GM12873 (cell line): Measurements from ENCODE around the gene DCXR.

ENCODE experiments used
- TF ChIP-seq, protein P1 (sequence below): IDR thresholded peaks from 2 replicates; pipeline ENCODE4 v1.5.1; 2012; ENCODE audit warnings: low read depth, mild to moderate bottlenecking, moderate library complexity, low read length, control low read depth; ENCODE audit not compliant: insufficient read depth; ENCODE audit errors: missing control alignments

The DCXR gene

DNA sequence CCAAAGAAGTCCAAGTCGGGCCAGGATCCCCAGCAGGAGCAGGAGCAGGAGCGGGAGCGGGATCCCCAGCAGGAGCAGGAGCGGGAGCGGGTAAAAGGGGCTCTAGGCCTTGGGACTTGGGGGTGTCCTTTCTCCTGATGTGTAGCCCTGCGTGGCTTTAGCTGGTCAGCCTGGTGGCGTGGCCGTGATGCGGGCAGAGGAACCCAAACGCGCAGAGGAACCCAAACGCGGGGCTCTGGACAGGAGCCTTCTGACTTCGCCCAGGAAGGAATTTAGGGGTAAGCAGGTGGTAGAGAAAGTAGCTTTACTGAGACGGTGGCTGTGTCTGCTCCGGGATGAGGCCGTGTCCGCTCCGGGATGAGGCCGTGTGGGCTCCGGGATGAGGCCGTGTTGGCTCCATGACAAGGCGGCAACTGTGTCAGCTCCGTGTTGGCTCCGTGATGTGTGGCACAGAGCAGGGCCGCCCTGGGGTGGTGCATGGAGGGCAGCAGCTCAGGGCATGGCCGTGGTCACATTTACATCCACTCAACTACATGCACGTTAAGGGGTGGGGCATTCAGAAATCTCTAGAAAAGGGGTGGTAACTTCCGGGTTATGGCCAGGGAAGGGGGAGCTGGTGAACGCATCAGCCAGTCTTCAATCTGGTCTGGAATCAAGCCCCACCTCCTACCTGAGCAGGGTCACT is 40.6 kb downstream of the DCXR start:
- TF ChIP-seq, protein P1, sequence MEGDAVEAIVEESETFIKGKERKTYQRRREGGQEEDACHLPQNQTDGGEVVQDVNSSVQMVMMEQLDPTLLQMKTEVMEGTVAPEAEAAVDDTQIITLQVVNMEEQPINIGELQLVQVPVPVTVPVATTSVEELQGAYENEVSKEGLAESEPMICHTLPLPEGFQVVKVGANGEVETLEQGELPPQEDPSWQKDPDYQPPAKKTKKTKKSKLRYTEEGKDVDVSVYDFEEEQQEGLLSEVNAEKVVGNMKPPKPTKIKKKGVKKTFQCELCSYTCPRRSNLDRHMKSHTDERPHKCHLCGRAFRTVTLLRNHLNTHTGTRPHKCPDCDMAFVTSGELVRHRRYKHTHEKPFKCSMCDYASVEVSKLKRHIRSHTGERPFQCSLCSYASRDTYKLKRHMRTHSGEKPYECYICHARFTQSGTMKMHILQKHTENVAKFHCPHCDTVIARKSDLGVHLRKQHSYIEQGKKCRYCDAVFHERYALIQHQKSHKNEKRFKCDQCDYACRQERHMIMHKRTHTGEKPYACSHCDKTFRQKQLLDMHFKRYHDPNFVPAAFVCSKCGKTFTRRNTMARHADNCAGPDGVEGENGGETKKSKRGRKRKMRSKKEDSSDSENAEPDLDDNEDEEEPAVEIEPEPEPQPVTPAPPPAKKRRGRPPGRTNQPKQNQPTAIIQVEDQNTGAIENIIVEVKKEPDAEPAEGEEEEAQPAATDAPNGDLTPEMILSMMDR, result no peak

DNA sequence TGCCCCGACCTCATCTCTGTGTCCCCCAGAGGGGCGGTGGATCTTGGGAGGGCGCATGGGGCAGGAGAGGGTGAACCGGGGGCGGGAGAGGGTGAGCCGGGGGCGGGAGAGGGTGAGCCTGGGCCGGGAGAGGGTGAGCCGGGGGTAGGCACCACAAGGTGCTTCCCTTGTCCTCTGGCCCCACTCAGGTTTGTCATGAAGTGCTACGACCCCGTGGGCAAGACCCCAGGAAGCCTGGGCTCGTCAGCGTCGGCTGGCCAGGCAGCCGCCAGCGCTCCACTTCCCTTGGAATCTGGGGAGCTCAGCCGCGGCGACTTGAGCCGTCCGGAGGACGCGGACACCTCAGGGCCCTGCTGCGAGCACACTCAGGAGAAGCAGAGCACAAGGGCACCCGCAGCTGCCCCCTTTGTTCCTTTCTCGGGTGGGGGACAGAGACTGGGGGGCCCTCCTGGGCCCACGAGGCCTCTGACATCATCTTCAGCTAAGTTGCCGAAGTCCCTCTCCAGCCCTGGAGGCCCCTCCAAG is 41.2 kb downstream of the DCXR start:
- TF ChIP-seq, protein P1, result no peak

DNA sequence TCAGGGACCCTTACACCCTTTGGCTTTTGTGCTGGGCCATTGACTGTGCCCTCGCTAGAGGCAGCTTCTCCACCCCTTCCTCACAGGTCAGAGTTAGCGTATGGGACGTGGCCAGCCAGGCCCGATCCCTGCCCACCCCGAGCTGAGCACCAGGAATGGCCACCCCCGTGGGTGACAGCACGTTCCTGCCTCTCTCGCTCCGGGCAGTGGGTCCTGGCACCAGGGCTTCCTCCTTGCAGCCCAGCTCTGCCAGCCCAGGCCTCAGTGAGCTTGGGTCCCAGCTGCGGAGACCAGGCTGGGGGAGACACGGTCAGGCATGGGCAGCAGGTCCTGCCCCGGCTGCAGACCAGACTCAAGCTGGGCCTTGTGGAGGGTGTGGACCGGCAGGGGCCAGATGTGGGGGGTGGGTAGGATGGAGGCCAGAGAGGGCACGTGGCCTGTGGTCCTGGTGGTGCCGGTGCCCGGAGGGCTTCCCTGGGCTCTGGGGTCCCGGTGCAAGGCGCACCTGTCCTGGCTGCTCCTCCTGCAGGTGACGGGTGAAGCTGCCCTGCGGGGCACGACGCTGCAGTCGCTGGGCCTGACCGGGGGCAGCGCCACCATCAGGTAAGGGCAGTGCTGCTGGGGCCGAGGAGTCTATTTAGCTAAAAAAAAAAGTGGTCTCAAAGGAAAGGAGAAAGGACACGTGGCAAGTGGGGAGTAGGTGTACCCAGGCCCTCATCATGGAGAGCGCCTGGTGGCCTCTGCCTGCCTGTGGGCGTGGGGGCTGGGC is 41.9 kb downstream of the DCXR start:
- TF ChIP-seq, protein P1, result no peak

DNA sequence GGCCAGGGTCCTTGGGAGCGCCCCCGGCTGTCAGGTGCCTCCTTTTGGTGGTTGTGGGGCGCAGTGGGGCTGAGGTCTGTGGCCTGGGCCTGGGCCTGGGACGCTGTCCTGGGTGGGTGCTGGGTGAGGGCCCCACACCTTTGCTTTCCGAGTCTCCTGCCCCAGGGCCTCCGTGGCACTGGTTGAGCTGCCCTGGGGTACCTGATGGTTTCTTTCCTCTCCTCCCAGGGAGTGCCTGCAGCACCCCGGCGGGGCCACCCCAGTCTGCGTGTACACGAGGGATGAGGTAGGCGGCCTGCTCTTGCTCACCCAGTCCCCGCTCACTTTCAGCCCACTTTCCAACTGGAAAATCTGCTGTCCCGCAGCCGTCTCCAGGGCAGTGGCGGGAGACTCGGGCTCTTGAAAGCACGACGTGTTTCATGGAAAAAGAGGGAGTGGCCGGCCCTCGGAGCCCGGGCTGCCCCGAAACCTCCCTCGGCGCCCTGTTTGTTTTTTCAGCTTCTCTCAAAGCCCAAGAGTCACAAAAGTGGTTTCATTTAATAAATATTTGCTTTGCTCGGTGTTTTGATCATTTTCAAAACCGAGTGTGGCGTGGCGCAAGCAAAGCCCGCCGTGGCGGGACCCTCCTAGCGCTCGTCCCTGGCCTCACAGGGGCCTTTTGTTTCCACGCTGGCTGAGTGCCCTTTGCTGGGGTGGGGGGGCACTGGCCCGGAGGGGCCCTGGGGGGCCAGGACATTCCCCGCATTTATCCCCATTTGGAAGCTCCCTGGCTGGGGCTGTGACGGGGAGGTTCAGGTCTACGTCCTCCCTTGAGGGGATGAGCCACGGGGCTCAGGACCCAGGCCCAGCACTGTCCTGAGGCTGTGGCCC is 42.7 kb downstream of the DCXR start:
- TF ChIP-seq, protein P1, result no peak

DNA sequence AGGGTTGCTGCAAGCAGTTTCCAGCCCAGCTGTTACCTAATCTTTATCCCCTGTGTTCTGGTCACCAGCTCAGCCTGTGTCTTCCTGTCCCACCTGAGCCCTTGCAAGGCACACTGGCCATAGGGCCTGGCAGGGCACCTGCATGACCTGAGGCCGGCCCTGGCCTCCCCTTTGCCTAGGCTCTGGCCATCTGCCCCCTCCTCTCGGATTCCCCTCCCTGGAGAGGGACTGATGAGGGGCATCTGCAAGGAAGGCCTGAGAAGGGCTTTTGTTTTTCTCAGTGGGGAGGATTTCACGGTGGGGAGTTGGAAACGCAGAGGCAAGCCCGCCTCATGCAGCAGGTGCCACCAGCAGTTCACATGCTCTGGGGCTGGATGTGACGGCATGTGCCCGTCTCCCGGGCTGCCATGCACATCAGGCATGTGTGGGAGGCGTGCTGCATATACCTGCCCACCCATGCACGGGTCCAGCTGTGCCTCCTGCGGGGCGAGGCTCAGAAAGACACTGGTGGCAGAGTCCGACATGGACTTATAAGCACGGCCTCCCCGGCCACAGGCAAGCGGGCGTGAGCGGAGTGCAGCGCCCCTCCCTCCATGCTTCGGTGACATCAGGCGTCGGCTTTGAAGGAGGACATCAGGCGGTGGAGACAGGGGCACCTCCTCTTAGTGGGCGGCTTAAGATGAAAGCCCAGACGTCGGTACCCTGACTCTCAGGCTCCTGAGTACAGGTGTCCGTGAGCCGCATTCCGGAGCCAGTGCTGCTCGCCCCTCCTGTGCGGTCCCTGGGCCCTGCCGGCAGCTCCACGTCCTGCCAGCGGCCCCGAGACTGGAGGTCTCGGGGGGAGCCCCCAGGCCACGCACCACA is 43.5 kb downstream of the DCXR start:
- TF ChIP-seq, protein P1, result no peak

DNA sequence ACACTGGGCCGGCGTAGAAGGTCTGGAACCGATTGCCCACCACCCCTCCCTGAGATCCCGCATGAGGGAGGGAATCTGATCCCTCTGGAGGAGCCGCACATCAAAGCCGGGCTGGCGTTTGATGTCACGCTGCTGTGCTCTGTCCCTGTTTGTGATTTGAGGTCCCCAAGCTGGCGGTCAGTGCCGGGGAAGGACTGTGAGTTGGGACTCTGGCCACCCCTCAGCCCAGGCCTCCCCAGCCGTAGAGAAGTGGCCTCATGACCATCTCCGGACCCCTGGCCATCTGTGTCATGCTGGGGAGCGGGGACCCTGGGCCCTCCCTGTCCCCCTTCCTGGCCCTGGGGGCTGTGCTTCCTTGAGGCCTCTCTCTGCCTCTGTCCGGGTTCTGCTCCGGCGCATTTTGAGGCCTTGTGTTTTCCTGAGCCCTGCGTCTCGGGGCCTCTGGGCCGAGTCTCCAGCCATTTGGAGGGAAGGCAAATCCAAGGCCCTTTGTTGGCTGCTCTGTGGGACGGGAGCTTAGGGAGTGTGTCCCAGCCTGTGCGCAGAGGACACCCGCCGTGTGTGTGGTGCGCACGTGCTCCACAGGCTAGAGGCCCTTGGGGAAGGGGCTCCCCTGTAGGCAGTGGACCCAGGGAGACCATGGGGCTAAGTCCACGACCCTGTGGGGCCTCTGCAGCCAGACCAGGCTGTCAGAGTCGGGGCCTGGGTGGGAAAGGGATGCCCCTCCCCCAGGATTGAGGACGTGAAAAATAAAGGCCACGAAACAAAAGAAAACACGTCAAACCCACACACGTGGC is 45.0 kb downstream of the DCXR start:
- TF ChIP-seq, protein P1, result no peak
